Esophagus muscularis mucosa (tissue), 4 donors: ENCODE measurements around the gene BRDT. TPM values are rescaled to one million over a fixed set of nuclear protein-coding genes. Genes with fewer than 3 reads are reported as not detected.
A peak's percentile ranks its signal among the peaks of the same experiment; 100 is the strongest.
"Not testable (repeated sequence)": the region's sequence is repeated elsewhere in the genome, so short reads cannot be mapped to it uniquely, and the experiment has no call there.

ENCODE experiments used
- DNase-seq: peaks from one replicate; pipeline ENCODE4 v3.0.0-alpha.2; 2017; ENCODE audit errors: extremely low spot score
- H3K27ac ChIP-seq, 4 donors: fragments of 200-600 bp; sonication (generic); replicated peaks in 1 of 4; 1 replicate in 3 of 4; 2 replicates in 1 of 4; pipeline ENCODE4 v1.5.1; 2016 to 2019; ENCODE audit warnings: mild to moderate bottlenecking in 1 of 4
- H3K27me3 ChIP-seq, 4 donors: fragments of 200-600 bp; sonication (generic); one replicate each; pipeline versions ENCODE4 v1.5.1 to v1.6.0; 2016 to 2019
- H3K36me3 ChIP-seq, 4 donors: fragments of 200-600 bp; sonication (generic); one replicate each; pipeline ENCODE4 v1.5.1; 2016 to 2019
- H3K4me1 ChIP-seq, 4 donors: fragments of 200-600 bp; sonication (generic); one replicate each; pipeline ENCODE4 v1.5.1; 2016 to 2019
- H3K4me3 ChIP-seq, 4 donors: fragments of 200-600 bp; sonication (generic); 1 replicate in 2 of 4; 2 replicates in 2 of 4; pipeline ENCODE4 v1.5.1; 2016 to 2019; ENCODE audit warnings: mild to moderate bottlenecking in 4 of 4, moderate library complexity in 1 of 4
- H3K9me3 ChIP-seq, 4 donors: fragments of 200-600 bp; sonication (generic); 1 replicate in 3 of 4; 2 replicates in 1 of 4; pipeline ENCODE4 v1.5.1; 2016 to 2019
- CTCF ChIP-seq, 3 experiments: fragments of 200-600 bp in 2 of 3; fragments of 450-650 bp in 1 of 3; sonication (generic) in 2 of 3; IDR thresholded peaks; one replicate each; pipeline ENCODE4 v1.5.1; 2017 to 2019; ENCODE audit warnings: antibody characterized with exemption in 3 of 3, mild to moderate bottlenecking in 2 of 3, moderate library complexity in 1 of 3
- EP300 ChIP-seq: sonication (generic); formaldehyde crosslinking; IDR thresholded peaks from one replicate; pipeline ENCODE4 v1.6.1; 2017; ENCODE audit warnings: antibody characterized with exemption
- POLR2A ChIP-seq: fragments of 450-650 bp; IDR thresholded peaks from one replicate; pipeline ENCODE4 v1.6.1; 2017; ENCODE audit warnings: antibody characterized with exemption, moderate library complexity, mild to moderate bottlenecking, low read depth
- POLR2AphosphoS5 ChIP-seq, 2 donors: sonication (generic); formaldehyde crosslinking; IDR thresholded peaks; one replicate each; pipeline ENCODE4 v1.6.1; 2017; ENCODE audit warnings: antibody characterized with exemption in 2 of 2
- WGBS: methylation state at CpG from one replicate; pipeline ENCODE4 v1.1.5; 2018; 5-methylcytosine and 5-hydroxymethylcytosine counted together
- intact Hi-C: fragments of 100-400 bp; cut with DNase I; formaldehyde crosslinking; loops from one replicate; pipeline ENCODE4 v1.15.1; 2023
- total RNA-seq, 4 donors: library from RNA; depleted of rRNA; stranded (reverse); fragments of >200 nt; gene quantifications; one replicate each; pipeline versions ENCODE4 v1.1.0 to v1.2.1, GENCODE V29; 2016

BRDT gene
- total RNA-seq, 4 donors from 2014 or later, result not detected

GRCh38 chr1:91997607-91998195, 48.5 kb downstream of the BRDT start:
- H3K36me3 ChIP-seq, result no peaks in the 10 kb centered on the region
- H3K9me3 ChIP-seq, result no peaks in the 10 kb centered on the region
- H3K27ac ChIP-seq, result no peak overlapping the region
- TF ChIP-seq CTCF (IDR thresholded peaks at IDR 0.05), result peak; percentile 30 to 36 (median 32)
- TF ChIP-seq POLR2AphosphoS5 (IDR thresholded peaks at IDR 0.05), result no peak
- TF ChIP-seq POLR2A, result no peak
- no peaks in the 10 kb centered on the region for H3K4me1 ChIP-seq
- no peak overlapping the region for H3K4me3 ChIP-seq
- WGBS, result 74% methylated on average over 1 of the region's 1 CpG
- intact Hi-C loops, result loop anchor here (5.0 kb wide), 1 partner anchor 300 kb away; the partner anchor contains the start of genes GLMN and RPAP2
- DNase-seq, result no peak
- no peaks in the 10 kb centered on the region for H3K27me3 ChIP-seq

- H3K36me3 ChIP-seq, result no peaks in the 10 kb centered on the region
- intact Hi-C loops, result no loop called here
- DNase-seq, result no peak
- H3K4me3 ChIP-seq, result no peak overlapping the region
- H3K27ac ChIP-seq, result no peak overlapping the region
- H3K27me3 ChIP-seq, result no peaks in the 10 kb centered on the region
- no peaks in the 10 kb centered on the region for H3K4me1 ChIP-seq
- no peak for TF ChIP-seq POLR2A
- TF ChIP-seq POLR2AphosphoS5 (IDR thresholded peaks at IDR 0.05), result no peak
- TF ChIP-seq CTCF (IDR thresholded peaks at IDR 0.05), result no peak
- no peak for TF ChIP-seq EP300
- no peaks in the 10 kb centered on the region for H3K9me3 ChIP-seq
Observed at GRCh38 chr1:92004129-92004528, 54.9 kb downstream of the BRDT start.

GRCh38 chr1:92013923-92014322, 64.7 kb downstream of the BRDT start:
- intact Hi-C loops, result no loop called here
- H3K4me1 ChIP-seq, result no peaks in the 10 kb centered on the region
- TF ChIP-seq POLR2AphosphoS5 (IDR thresholded peaks at IDR 0.05), result no peak
- no peak for TF ChIP-seq EP300
- no peak for TF ChIP-seq CTCF (IDR thresholded peaks at IDR 0.05)
- no peaks in the 10 kb centered on the region for H3K36me3 ChIP-seq
- no peak overlapping the region for H3K4me3 ChIP-seq
- no peaks in the 10 kb centered on the region for H3K9me3 ChIP-seq
- no peak overlapping the region for H3K27ac ChIP-seq
- no peaks in the 10 kb centered on the region for H3K27me3 ChIP-seq
- DNase-seq, result no peak

GRCh38 chr1:92016720-92017316, 67.6 kb downstream of the BRDT start:
- DNase-seq, result no peak
- Histone ChIP-seq H3K27ac (no peak overlapping the region), H3K9me3 (no peaks in the 10 kb centered on the region), H3K36me3 (no peaks in the 10 kb centered on the region), H3K4me3 (no peak overlapping the region), H3K27me3 (no peaks in the 10 kb centered on the region), H3K4me1 (no peaks in the 10 kb centered on the region)
- intact Hi-C loops, result no loop called here
- no peak for TF ChIP-seq POLR2AphosphoS5 (IDR thresholded peaks at IDR 0.05)
- no peak for TF ChIP-seq POLR2A
- 86% methylated on average over 5 of the region's 5 CpGs for WGBS

DNA sequence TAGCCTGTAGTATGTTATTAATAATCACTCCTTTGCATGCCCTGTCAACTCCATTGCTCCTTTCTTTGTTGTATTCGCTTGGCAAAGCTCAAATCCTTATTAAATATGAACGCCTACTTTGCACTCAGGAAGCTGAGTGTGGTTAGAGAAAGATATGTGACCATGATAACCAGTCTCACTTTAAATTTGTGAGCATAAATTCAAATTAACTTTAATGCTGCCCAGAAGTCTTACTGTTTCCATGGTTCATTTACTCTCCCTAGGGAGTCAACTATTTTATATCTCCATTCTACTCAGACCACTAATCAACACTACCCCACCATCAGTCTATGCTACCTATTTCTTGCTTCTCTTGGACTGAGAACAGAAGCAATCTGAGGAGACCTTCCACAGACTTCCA, 68.5 kb downstream of the BRDT start:
- H3K27me3 ChIP-seq, result no peaks in the 10 kb centered on the region
- no peak overlapping the region for H3K4me3 ChIP-seq
- H3K4me1 ChIP-seq, result no peaks in the 10 kb centered on the region
- intact Hi-C loops, result no loop called here
- DNase-seq, result no peak
- TF ChIP-seq CTCF (IDR thresholded peaks at IDR 0.05) (no peak), POLR2A (no peak), POLR2AphosphoS5 (IDR thresholded peaks at IDR 0.05) (no peak), EP300 (no peak)
- H3K9me3 ChIP-seq, result no peaks in the 10 kb centered on the region
- H3K36me3 ChIP-seq, result no peaks in the 10 kb centered on the region
- WGBS, result 80% methylated on average over 2 of the region's 2 CpGs
- H3K27ac ChIP-seq, result no peak overlapping the region

GRCh38 chr1:92026042-92026441, 76.8 kb downstream of the BRDT start:
- intact Hi-C loops, H3K27ac ChIP-seq, DNase-seq, H3K36me3 ChIP-seq, H3K4me3 ChIP-seq, H3K27me3 ChIP-seq, H3K9me3 ChIP-seq: not testable (repeated sequence)
- 98% methylated on average over 18 of the region's 29 CpGs for WGBS
- H3K4me1 ChIP-seq, result peaks cover 0 to 20% (median 17%) of the 10 kb centered on the region in 4 donors
